ENCODE data around the gene LRRC3.
A peak's percentile ranks its signal among the peaks of the same experiment; 100 is the strongest.

The LRRC3 gene

DNA sequence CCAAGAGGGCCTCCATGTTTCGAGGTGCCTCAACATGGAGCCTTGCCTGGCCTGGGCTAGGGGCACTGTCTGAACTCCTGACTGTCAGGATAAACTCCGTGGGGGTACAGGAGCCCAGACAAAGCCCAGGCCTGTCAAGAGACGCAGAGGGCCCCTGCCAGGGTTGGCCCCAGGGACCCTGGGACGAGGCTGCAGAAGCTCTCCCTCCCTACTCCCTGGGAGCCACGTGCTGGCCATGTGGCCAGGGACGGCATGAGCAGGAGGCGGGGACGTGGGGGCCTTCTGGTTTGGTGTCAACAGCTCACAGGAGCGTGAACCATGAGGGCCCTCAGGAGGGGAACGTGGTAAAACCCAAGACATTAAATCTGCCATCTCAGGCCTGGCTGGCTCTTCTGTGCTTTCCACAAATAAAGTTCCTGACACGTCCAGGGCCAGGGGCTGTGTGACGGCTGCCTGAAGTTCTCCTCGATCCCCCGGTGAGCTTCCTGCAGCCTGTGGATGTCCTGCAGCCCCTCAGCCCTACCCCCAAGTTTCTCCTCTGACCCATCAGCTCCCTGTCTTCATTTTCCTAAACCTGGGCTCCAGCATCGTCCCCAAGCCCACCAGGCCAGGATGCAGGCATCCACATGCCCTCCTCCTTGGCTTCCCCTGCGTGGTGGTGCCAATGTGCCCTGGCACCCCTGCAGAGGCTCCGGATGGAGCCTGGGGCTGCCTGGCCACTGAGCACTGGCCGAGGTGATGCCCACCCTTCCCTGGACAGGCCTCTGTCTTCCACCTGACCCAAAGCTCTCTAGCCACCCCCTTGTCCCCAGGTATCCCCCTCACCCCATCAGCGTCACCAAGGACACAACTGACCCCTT lies 12.8 kb upstream of the LRRC3 start:
- TF ChIP-seq CTCF (conservative IDR thresholded peaks at IDR 0.05): no peak
- no peak overlapping the region for H3K27ac ChIP-seq

DNA sequence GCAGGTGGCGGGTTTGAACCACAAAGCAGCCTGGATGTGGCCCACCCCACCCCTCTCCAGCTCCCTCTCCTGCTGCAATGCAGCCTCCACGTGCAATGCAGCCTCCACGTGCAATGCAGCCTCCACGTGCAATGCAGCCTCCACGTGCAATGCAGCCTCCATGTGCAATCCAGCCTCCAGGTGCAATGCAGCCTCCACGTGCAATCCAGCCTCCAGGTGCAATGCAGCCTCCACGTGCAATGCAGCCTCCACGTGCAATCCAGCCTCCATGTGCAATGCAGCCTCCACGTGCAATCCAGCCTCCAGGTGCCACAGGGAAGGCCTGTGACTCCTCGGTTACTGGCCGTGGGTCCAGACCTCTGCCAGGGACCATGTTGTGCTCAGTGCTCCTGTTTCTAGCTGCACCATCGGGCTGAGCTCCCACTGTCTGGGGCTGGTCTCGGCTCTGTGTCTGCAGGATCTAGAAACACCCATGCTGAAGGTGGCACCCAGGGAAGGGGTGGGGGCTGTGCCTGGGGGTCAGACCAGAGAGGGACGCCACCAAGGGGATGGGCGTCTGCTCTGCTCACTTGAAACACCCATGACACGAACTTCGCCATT lies 11.9 kb upstream of the LRRC3 start:
- no peak overlapping the region for H3K27ac ChIP-seq
- no peak for TF ChIP-seq CTCF (conservative IDR thresholded peaks at IDR 0.05)

GRCh38 chr21:44443891-44444285 lies 11.4 kb upstream of the LRRC3 start:
- H3K27ac ChIP-seq: no peak overlapping the region
- TF ChIP-seq CTCF (conservative IDR thresholded peaks at IDR 0.05): no peak

- TF ChIP-seq CTCF (conservative IDR thresholded peaks at IDR 0.05): 0 out of 2 replicates have a peak, but pooled peaks have one; percentile 19
- no peak overlapping the region for H3K27ac ChIP-seq
Observed at GRCh38 chr21:44444286-44444931, 10.9 kb upstream of the LRRC3 start.

GRCh38 chr21:44445145-44445812 lies 10.0 kb upstream of the LRRC3 start:
- H3K27ac ChIP-seq: no peak overlapping the region
- TF ChIP-seq CTCF (conservative IDR thresholded peaks at IDR 0.05): no peak

DNA sequence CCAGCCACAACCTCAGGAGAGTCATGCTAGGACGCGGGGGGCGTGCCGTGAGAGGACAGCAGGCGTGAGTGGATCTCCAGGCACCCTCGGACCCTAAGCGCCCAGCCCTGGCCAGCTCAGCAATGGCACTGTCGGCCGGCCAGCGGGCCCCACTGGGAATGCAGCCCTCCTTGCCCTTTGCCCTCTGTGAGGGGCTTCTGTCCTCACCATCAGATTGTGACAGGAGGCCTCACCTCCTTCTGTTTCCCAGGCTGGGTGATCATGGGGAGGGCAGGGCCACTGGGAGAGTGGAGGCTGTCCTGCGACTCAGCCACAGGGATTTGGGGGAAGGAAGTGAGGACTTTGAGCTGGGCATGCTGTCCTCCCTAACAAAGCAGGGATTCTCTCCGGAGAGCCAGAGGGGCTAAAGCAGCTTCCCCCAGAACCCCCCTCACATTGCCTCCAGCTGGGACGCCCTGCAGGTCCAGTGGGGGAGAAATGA lies 6.6 kb upstream of the LRRC3 start:
- TF ChIP-seq CTCF (conservative IDR thresholded peaks at IDR 0.05): no peak
- no peak overlapping the region for H3K27ac ChIP-seq
